ENCODE measurements around the gene CDC42BPA.

CDC42BPA gene

DNA sequence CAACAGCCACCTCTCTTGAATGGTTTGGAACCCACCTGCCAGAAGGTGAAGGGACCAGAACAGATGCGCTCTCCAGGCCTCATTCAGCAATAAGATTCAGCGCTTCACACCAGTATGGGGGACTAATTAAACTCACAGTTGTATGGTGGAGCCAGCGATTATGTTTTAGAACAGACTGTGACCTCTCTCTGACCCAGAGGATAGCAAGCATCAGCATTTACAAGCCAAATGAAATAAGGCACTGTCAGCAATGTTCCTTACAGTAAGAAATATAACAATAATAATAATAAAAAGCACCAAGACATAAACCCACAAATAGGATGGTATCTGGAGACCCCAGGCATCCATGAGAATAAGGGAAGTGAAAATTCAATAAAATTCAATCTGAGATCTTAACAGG lies 6.9 kb upstream of the CDC42BPA start (continued):
- TF ChIP-seq, protein P1, sequence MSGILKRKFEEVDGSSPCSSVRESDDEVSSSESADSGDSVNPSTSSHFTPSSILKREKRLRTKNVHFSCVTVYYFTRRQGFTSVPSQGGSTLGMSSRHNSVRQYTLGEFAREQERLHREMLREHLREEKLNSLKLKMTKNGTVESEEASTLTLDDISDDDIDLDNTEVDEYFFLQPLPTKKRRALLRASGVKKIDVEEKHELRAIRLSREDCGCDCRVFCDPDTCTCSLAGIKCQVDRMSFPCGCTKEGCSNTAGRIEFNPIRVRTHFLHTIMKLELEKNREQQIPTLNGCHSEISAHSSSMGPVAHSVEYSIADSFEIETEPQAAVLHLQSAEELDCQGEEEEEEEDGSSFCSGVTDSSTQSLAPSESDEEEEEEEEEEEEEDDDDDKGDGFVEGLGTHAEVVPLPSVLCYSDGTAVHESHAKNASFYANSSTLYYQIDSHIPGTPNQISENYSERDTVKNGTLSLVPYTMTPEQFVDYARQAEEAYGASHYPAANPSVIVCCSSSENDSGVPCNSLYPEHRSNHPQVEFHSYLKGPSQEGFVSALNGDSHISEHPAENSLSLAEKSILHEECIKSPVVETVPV (CRISPR knock-in tag; IDR thresholded peaks at IDR 0.05): no peak
- no peak for TF ChIP-seq ARNTL (CRISPR knock-in tag; IDR thresholded peaks at IDR 0.05; ENCODE audit: borderline replicate concordance, low read depth)

GRCh38 chr1:227323967-227324268 lies 5.6 kb upstream of the CDC42BPA start:
- TF ChIP-seq ISL1 (CRISPR knock-in tag; IDR thresholded peaks at IDR 0.05) (no peak), ESRRG (CRISPR knock-in tag; IDR thresholded peaks at IDR 0.05) (no peak), ZFP30 (CRISPR knock-in tag; IDR thresholded peaks at IDR 0.05) (no peak), ARNTL (CRISPR knock-in tag; IDR thresholded peaks at IDR 0.05; ENCODE audit: borderline replicate concordance, low read depth) (no peak), GLIS3 (CRISPR knock-in tag; IDR thresholded peaks at IDR 0.05) (no peak), OSR1 (CRISPR knock-in tag; IDR thresholded peaks at IDR 0.05) (no peak), CSDC2 (CRISPR knock-in tag; IDR thresholded peaks at IDR 0.05) (no peak), ZNF8 (CRISPR knock-in tag; IDR thresholded peaks at IDR 0.05) (no peak), ZFP3 (CRISPR knock-in tag; IDR thresholded peaks at IDR 0.05) (no peak)
- ATAC-seq: no peak

- TF ChIP-seq ZFP3 (CRISPR knock-in tag; IDR thresholded peaks at IDR 0.05) (no peak), ZNF565 (CRISPR knock-in tag; conservative IDR thresholded peaks at IDR 0.05; ENCODE audit: low read depth) (no peak)
- TF ChIP-seq, protein P1 (CRISPR knock-in tag; IDR thresholded peaks at IDR 0.05): no peak
- ATAC-seq: no peak
Observed at GRCh38 chr1:227323171-227323966, 5.1 kb upstream of the CDC42BPA start.

DNA sequence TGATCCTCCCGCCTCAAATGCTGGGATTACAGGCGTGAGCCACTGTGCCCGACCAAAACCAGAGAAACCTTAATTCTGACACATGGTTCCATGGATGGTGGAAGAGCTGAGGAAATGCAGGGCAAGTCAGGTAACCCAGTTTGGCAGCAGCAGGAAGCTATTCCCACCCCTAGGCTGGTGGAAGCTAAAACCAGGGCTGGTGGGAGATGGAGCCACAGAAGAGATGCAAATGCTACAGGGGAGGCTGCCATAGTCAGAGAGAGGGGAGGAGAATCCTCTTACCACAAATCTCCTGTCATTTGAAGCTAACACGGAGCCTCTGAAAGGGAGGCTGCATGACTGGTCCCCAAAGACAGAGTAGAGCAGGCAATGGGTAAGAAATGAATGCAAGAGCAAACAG lies 4.1 kb upstream of the CDC42BPA start:
- no peak for ATAC-seq

GRCh38 chr1:227321035-227321434 lies 2.7 kb upstream of the CDC42BPA start:
- ATAC-seq: no peak
- TF ChIP-seq BACH2 (CRISPR knock-in tag; IDR thresholded peaks at IDR 0.05; ENCODE audit: borderline replicate concordance): no peak
- TF ChIP-seq ZFP3 (CRISPR knock-in tag; IDR thresholded peaks at IDR 0.05): no peak
- no peak for TF ChIP-seq ZC3H10 (CRISPR knock-in tag; IDR thresholded peaks at IDR 0.05)
- TF ChIP-seq RARB (CRISPR knock-in tag; IDR thresholded peaks at IDR 0.05): no peak
- TF ChIP-seq ZNF70 (CRISPR knock-in tag; IDR thresholded peaks at IDR 0.05): no peak
- TF ChIP-seq ZNF565 (CRISPR knock-in tag; conservative IDR thresholded peaks at IDR 0.05; ENCODE audit: low read depth): no peak
- TF ChIP-seq ISL1 (CRISPR knock-in tag; IDR thresholded peaks at IDR 0.05): no peak
- TF ChIP-seq ESRRG (CRISPR knock-in tag; IDR thresholded peaks at IDR 0.05): no peak
- TF ChIP-seq TSHZ2 (CRISPR knock-in tag; IDR thresholded peaks at IDR 0.05): no peak
- no peak for TF ChIP-seq PPARA (CRISPR knock-in tag; IDR thresholded peaks at IDR 0.05; ENCODE audit: borderline replicate concordance)
- TF ChIP-seq SNAI2 (CRISPR knock-in tag; IDR thresholded peaks at IDR 0.05): no peak
- TF ChIP-seq TOX (CRISPR knock-in tag; IDR thresholded peaks at IDR 0.05; ENCODE audit: borderline replicate concordance): no peak
- TF ChIP-seq GLIS3 (CRISPR knock-in tag; IDR thresholded peaks at IDR 0.05): no peak
- no peak for TF ChIP-seq ZNF8 (CRISPR knock-in tag; IDR thresholded peaks at IDR 0.05)
- no peak for TF ChIP-seq ZFP30 (CRISPR knock-in tag; IDR thresholded peaks at IDR 0.05)
- TF ChIP-seq ARNTL (CRISPR knock-in tag; IDR thresholded peaks at IDR 0.05; ENCODE audit: borderline replicate concordance, low read depth): no peak

More for the DNA sequence above, 4.1 kb upstream of the CDC42BPA start:
- TF ChIP-seq, protein P1 (CRISPR knock-in tag; IDR thresholded peaks at IDR 0.05): no peak
- TF ChIP-seq CSDC2 (CRISPR knock-in tag; IDR thresholded peaks at IDR 0.05) (no peak), TOX (CRISPR knock-in tag; IDR thresholded peaks at IDR 0.05; ENCODE audit: borderline replicate concordance) (no peak), CREB5 (CRISPR knock-in tag; IDR thresholded peaks at IDR 0.05; ENCODE audit: low read depth) (no peak), ZNF70 (CRISPR knock-in tag; IDR thresholded peaks at IDR 0.05) (no peak), TCF4 (CRISPR knock-in tag; IDR thresholded peaks at IDR 0.05; ENCODE audit: borderline replicate concordance) (no peak), ISL1 (CRISPR knock-in tag; IDR thresholded peaks at IDR 0.05) (no peak), ZNF565 (CRISPR knock-in tag; conservative IDR thresholded peaks at IDR 0.05; ENCODE audit: low read depth) (no peak)
